ENCODE results near the gene CPLANE1. TPM values are rescaled to one million over a fixed set of nuclear protein-coding genes. Genes with fewer than 3 reads are reported as not detected.

Gene CPLANE1
- total and polyA plus RNA-seq, 10 of the 15 experiments (the other 5 are each of a cell fraction or from before 2014, with no cell fraction given): 1.7 to 14.8 (median 6.7) TPM

GRCh38 chr5:37090123-37090726, 159.0 kb downstream of the CPLANE1 start:
- Histone ChIP-seq H3K27me3 (replicated peaks in 1 of 2; ENCODE audit: control insufficient read depth in 2 of 2, insufficient read depth in 2 of 2, low read length in 1 of 2) (no peaks in the 10 kb centered on the region), H3K79me2 (ENCODE audit: control insufficient read depth, insufficient read depth, low read length) (no peaks in the 10 kb centered on the region), H4K20me1 (ENCODE audit: control insufficient read depth, insufficient read depth) (no peaks in the 10 kb centered on the region), H3K27ac (ENCODE audit: control insufficient read depth, insufficient read depth) (no peak overlapping the region), H3K36me3 (ENCODE audit: control insufficient read depth in 2 of 2, insufficient read depth in 2 of 2, low read length in 1 of 2) (no peaks in the 10 kb centered on the region), H2AFZ (ENCODE audit: control insufficient read depth, low read depth, low read length) (no peak overlapping the region), H3K4me1 (ENCODE audit: control insufficient read depth, insufficient read depth, low read length) (no peaks in the 10 kb centered on the region), H3K4me3 (no peak overlapping the region), H3K9me3 (replicated peaks; ENCODE audit: control insufficient read depth, insufficient read depth, low read length) (no peaks in the 10 kb centered on the region), H3K9ac (ENCODE audit: control insufficient read depth, insufficient read depth, low read length) (no peak overlapping the region), H3K4me2 (ENCODE audit: control insufficient read depth, insufficient read depth) (no peak overlapping the region)
- SMC1A ChIA-PET (ENCODE audit: uncharacterized antibody, unreplicated experiment): interaction anchor here (1.3 to 1.4 kb wide), 2 partner anchors 55 to 94 kb away, joined by 3 to 4 read pairs; no protein-coding TSS in a partner anchor
- no peak for TF ChIP-seq BCL3 (IDR thresholded peaks at IDR 0.05; ENCODE audit: borderline replicate concordance, insufficient read depth, low read depth, low read length, poor library complexity, severe bottlenecking)
- TF ChIP-seq MEF2B (IDR thresholded peaks at IDR 0.05; ENCODE audit: partially characterized antibody, poor library complexity, severe bottlenecking): no peak
- no peak for TF ChIP-seq IRF4 (IDR thresholded peaks at IDR 0.05; ENCODE audit: low read depth, low read length)
- no peak for TF ChIP-seq ZNF274 (IDR thresholded peaks at IDR 0.05; ENCODE audit: insufficient read depth, insufficient read length)
- TF ChIP-seq SMARCA5 (IDR thresholded peaks at IDR 0.05): no peak
- no peak for TF ChIP-seq GABPA (IDR thresholded peaks at IDR 0.05; ENCODE audit: low read depth)
- no peak for TF ChIP-seq POLR2AphosphoS2 (IDR thresholded peaks at IDR 0.05; ENCODE audit: low read depth, low read length)
- TF ChIP-seq ZNF24 (IDR thresholded peaks at IDR 0.05): no peak
- no peak for TF ChIP-seq TCF12 (IDR thresholded peaks at IDR 0.05; ENCODE audit: low read depth, low read length)
- no peak for TF ChIP-seq USF2 (IDR thresholded peaks at IDR 0.05; ENCODE audit: borderline replicate concordance, low read depth, low read length)
- no peak for TF ChIP-seq HSF1 (IDR thresholded peaks at IDR 0.05; ENCODE audit: low read depth, low read length)
- TF ChIP-seq POLR2AphosphoS5 (IDR thresholded peaks at IDR 0.05; ENCODE audit: low read length): no peak
- TF ChIP-seq POU2F2 (IDR thresholded peaks at IDR 0.05; ENCODE audit: borderline replicate concordance, low read depth, low read length): no peak
- intact Hi-C loops (cut with micrococcal nuclease; ENCODE audit: unreplicated experiment): no loop called here
- in situ Hi-C loops (cut with MboI): no loop called here
- 81% methylated on average over 7 of the region's 7 CpGs for WGBS (ENCODE audit: insufficient coverage, insufficient replicate concordance, low lambda C conversion rate, missing lambda C conversion rate)
- RAD21 ChIA-PET (ENCODE audit: unreplicated experiment): no interaction called here
- POLR2A ChIA-PET: no interaction called here
- ATAC-seq (no peak), DNase-seq (ENCODE audit: low read depth, low spot score) (no peak), FAIRE-seq (no peak)
- CTCF ChIA-PET: no interaction called here
- no TSS peak for BruUV-seq (replicated peaks)
